Measurements from ENCODE around the gene CCR7. TPM values are rescaled to one million over a fixed set of nuclear protein-coding genes. Genes with fewer than 3 reads are reported as not detected.

The CCR7 gene
- total and polyA plus RNA-seq, 2 of the 4 experiments (the other 2 are of a cell fraction): 0.14 to 0.36 TPM

GRCh38 chr17:40541060-40541872 is 24.0 kb downstream of the CCR7 start:
- Histone ChIP-seq H3K23ac (ENCODE audit: low read depth, low read length) (peak overlapping the region; percentile 98), H3K36me3 (ENCODE audit: control insufficient read depth, insufficient read depth, low read length) (no peaks in the 10 kb centered on the region), H3K4me3 (ENCODE audit: insufficient read depth, low read depth, low read length) (no peak overlapping the region), H2AK9ac (replicated peaks; ENCODE audit: low read depth, low read length, poor library complexity) (peak overlapping the region; percentile 86), H3K56ac (ENCODE audit: extremely low read depth, insufficient read depth, low read length) (no peak overlapping the region), H3K4me1 (ENCODE audit: control insufficient read depth, insufficient read depth, low read length) (peaks cover 38% of the 10 kb centered on the region), H2BK15ac (ENCODE audit: low read depth, low read length) (peak overlapping the region; percentile 98), H2BK5ac (ENCODE audit: low read depth, low read length, poor library complexity, severe bottlenecking) (peak overlapping the region; percentile 83), H3K9me1 (ENCODE audit: insufficient read depth, low read length) (peaks cover 62% of the 10 kb centered on the region), H4K5ac (ENCODE audit: low read depth, low read length) (peak overlapping the region; percentile 85), H3K14ac (replicated peaks; ENCODE audit: low read depth, low read length) (peak overlapping the region; percentile 100), H3K4me2 (ENCODE audit: low read depth, low read length) (no peak overlapping the region; the same call in 1 of the 2 replicates), H3K9ac (ENCODE audit: low read depth, low read length) (peak overlapping the region; percentile 68), H3K4ac (ENCODE audit: low read depth, low read length) (peak overlapping the region; percentile 100), H2BK20ac (ENCODE audit: low read depth, low read length) (peak overlapping the region; percentile 100), H3K9me3 (ENCODE audit: control insufficient read depth, insufficient read depth, low read length) (no peaks in the 10 kb centered on the region), H4K20me1 (ENCODE audit: insufficient read depth, low read length) (no peaks in the 10 kb centered on the region), H2BK120ac (ENCODE audit: low read depth, low read length) (peak overlapping the region; percentile 100), H3K79me1 (ENCODE audit: low read depth in 1 of 2, low read length in 2 of 2) (peaks cover 0 to 22% of the 10 kb centered on the region in 2 experiments; a peak in 3 of 4 replicates), H3K27ac (ENCODE audit: insufficient read depth, low read length) (peak overlapping the region; percentile 95), H2AK5ac (ENCODE audit: low read depth, low read length) (peak overlapping the region; percentile 100), H3K27me3 (ENCODE audit: control insufficient read depth, insufficient read depth, low read length) (no peaks in the 10 kb centered on the region), H4K91ac (ENCODE audit: insufficient read depth, low read depth, low read length) (peak overlapping the region; percentile 100), H4K8ac (ENCODE audit: low read depth in 2 of 2, low read length in 2 of 2) (peak overlapping the region; percentile 97 to 99), H2AFZ (replicated peaks; ENCODE audit: low read length, poor library complexity) (peak overlapping the region; percentile 63), H3K18ac (ENCODE audit: low read depth, low read length) (peak overlapping the region; percentile 72)
- in situ Hi-C loops (cut with MboI; ENCODE audit: low sequenced_read_pairs): no loop called here
- 95% methylated on average over 10 of the region's 20 CpGs; no CpG with 5 or more reads in 1 of the 2 experiments for WGBS, 2 experiments (ENCODE audit: extremely low coverage in 2 of 2, insufficient read length in 1 of 2)
- CTCF ChIA-PET: no interaction called here
- POLR2A ChIA-PET (ENCODE audit: unreplicated experiment): no interaction called here
- ATAC-seq (ENCODE audit: low read depth): no peak
- dilution Hi-C loops (cut with HindIII; ENCODE audit: low sequenced_read_pairs, unreplicated experiment): no loop called here
- intact Hi-C loops (cut with micrococcal nuclease): no loop called here
- no peak for TF ChIP-seq RFX5 (IDR thresholded peaks at IDR 0.05; ENCODE audit: low read depth, low read length)
- no peak for TF ChIP-seq RCOR1 (IDR thresholded peaks at IDR 0.05; ENCODE audit: insufficient replicate concordance, low read length)
- TF ChIP-seq BHLHE40 (IDR thresholded peaks at IDR 0.05; ENCODE audit: low read depth, low read length): no peak
- TF ChIP-seq NFE2L2 (IDR thresholded peaks at IDR 0.05; ENCODE audit: low read depth, low read length): no peak
- no peak for TF ChIP-seq FOS (IDR thresholded peaks at IDR 0.05; ENCODE audit: low read depth, low read length)
- TF ChIP-seq RAD21 (IDR thresholded peaks at IDR 0.05; ENCODE audit: low read length): no peak
- TF ChIP-seq CTCF (conservative IDR thresholded peaks at IDR 0.05; ENCODE audit: low read depth, low read length): no peak
- TF ChIP-seq MXI1 (IDR thresholded peaks at IDR 0.05; ENCODE audit: borderline replicate concordance, low read depth, low read length): no peak
- TF ChIP-seq POLR2A (IDR thresholded peaks at IDR 0.05; ENCODE audit: low read depth, low read length): no peak
- no TSS peak for BruUV-seq (replicated peaks)
- DNase-seq: no peak

All from IMR-90 (cell line).